H1 (cell line): ENCODE measurements around the gene TCF19.

Experiments used
- CTCF ChIP-seq, 3 experiments: IDR thresholded peaks; 1 replicate in 2 of 3; 2 replicates in 1 of 3; pipeline versions ENCODE4 v1.5.1 to v1.6.1; 2011; ENCODE audit warnings: low read length in 3 of 3, mild to moderate bottlenecking in 3 of 3, inconsistent platforms in 2 of 3, low read depth in 1 of 3, moderate library complexity in 1 of 3; ENCODE audit not compliant: insufficient read depth in 1 of 3; ENCODE audit errors: control extremely low read depth in 1 of 3
- MAX ChIP-seq: IDR thresholded peaks from 2 replicates; pipeline ENCODE4 v1.6.1; 2012; ENCODE audit warnings: inconsistent platforms
- POLR2A ChIP-seq, 2 experiments: IDR thresholded peaks; 1 replicate in 1 of 2; 2 replicates in 1 of 2; pipeline ENCODE4 v1.6.1; 2011; ENCODE audit warnings: low read depth in 2 of 2, low read length in 2 of 2, mild to moderate bottlenecking in 2 of 2; ENCODE audit errors: control extremely low read depth in 1 of 2
- RFX5 ChIP-seq: IDR thresholded peaks from 2 replicates; pipeline ENCODE4 v1.6.1; 2011; ENCODE audit warnings: low read depth, low read length, improper control_type of control experiment, borderline replicate concordance
- SIN3A ChIP-seq, 2 experiments: IDR thresholded peaks in 1 of 2; conservative IDR thresholded peaks in 1 of 2; 2 replicates each; pipeline ENCODE4 v1.6.1; 2011 to 2012; ENCODE audit warnings: low read length in 2 of 2, improper control_type of control experiment in 1 of 2, low read depth in 1 of 2, mild to moderate bottlenecking in 1 of 2

GRCh38 chr6:31125586-31126363, 32.6 kb upstream of the TCF19 start:
- TF ChIP-seq POLR2A (IDR thresholded peaks at IDR 0.05; ENCODE audit: control extremely low read depth in 1 of 2, low read depth in 2 of 2, low read length in 2 of 2) (no peak), MAX (no peak), SIN3A (conservative IDR thresholded peaks at IDR 0.05 in 1 of 2, IDR thresholded peaks at IDR 0.05 in 1 of 2; ENCODE audit: low read depth in 1 of 2, low read length in 2 of 2) (no peak), RFX5 (no peak), CTCF (IDR thresholded peaks at IDR 0.05; ENCODE audit: control extremely low read depth in 1 of 3, insufficient read depth in 1 of 3, low read depth in 1 of 3, low read length in 3 of 3) (no peak)
